Amniotic stem cell (primary cell): ENCODE measurements around the gene NTN5.
A peak's percentile ranks its signal among the peaks of the same experiment; 100 is the strongest.

Experiments used
- DNase-seq: peaks from one replicate; lab custom pipeline; 2025; lab: John Stamatoyannopoulos, UW

The NTN5 gene

GRCh38 chr19:48629599-48630295 is 43.1 kb downstream of the NTN5 start:
- DNase-seq = no peak

GRCh38 chr19:48629297-48629598 is 43.6 kb downstream of the NTN5 start:
- DNase-seq = no peak

DNA sequence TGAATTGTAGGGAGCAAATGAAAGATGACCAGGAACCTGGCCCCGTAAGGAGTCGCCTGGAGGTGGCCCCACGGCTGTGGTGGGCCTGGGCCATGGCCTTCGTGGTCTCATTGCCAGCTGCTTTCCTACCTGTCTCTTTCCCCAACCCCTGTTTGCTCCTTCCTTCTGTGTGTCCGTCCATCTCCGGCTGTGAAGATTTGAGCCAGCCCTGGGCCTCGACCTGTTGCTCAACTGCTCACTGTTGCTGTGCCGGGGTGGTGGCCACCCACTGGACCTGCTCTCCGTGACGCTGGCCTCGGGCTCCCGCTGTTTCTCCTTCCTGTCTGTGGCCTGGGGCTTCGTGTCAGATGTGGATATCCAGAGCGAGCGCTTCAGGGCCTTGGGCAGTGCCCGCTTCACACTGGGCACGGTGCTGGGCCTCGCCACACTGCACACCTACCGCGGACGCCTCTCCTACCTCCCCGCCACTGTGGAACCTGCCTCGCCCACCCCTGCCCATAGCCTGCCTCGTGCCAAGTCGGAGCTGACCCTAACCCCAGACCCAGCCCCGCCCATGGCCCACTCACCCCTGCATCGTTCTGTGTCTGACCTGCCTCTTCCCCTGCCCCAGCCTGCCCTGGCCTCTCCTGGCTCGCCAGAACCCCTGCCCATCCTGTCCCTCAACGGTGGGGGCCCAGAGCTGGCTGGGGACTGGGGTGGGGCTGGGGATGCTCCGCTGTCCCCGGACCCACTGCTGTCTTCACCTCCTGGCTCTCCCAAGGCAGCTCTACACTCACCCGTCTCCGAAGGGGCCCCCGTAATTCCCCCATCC is 44.1 kb downstream of the NTN5 start:
- no peak for DNase-seq

GRCh38 chr19:48627865-48628314 is 44.9 kb downstream of the NTN5 start:
- DNase-seq = no peak

- DNase-seq = no peak
Measured at GRCh38 chr19:48627201-48627864, 45.5 kb downstream of the NTN5 start.

DNA sequence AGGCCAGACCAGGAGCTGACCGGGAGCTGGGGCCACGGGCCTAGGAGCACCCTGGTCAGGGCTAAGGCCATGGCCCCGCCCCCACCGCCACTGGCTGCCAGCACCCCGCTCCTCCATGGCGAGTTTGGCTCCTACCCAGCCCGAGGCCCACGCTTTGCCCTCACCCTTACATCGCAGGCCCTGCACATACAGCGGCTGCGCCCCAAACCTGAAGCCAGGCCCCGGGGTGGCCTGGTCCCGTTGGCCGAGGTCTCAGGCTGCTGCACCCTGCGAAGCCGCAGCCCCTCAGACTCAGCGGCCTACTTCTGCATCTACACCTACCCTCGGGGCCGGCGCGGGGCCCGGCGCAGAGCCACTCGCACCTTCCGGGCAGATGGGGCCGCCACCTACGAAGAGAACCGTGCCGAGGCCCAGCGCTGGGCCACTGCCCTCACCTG is 46.9 kb downstream of the NTN5 start:
- DNase-seq = no peak

DNA sequence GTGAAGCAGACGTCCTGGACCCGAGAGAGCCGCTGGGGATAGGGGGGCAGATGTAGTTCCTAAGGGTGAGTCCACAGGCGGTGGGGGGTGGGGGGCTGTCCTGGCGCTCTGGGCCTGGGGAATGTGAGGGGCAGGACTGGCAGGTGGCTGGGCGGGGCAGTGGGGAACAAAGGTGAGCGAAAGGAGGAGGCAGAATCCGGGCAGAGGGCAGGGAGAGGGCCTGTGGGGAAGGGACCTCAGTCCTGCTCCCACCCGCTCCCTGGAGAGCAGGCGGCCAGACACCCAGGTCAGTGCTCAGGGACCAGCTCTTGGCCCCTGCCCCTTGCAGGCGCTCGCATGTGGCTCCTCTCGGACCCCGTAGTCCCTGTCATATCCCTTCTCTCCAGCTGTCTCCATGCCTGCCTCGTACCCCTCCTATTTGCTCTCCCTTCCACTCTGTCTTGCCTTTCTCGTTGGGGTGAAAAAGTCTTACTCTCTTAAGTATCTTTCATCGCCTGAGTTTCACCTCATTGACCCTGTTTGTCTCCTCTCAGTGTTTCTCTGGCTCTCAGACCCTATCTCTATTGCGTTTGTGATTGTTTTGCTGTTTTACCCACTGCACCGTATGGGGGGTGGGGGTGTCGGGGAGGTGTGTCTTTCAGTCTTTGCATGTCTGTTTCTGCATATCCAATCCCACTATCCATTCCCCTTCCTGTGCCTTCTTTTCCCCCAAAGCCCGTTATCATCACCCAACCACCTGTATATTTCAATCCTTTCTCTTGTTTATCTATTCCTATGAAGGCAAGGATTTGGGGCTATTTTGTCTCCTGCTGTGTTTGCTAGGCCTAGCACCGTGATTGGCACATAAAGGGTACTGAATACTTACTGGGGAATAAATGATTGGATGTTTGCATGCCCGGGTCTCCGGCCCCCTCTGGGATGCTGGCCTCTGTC is 47.8 kb downstream of the NTN5 start:
- no peak for DNase-seq

DNA sequence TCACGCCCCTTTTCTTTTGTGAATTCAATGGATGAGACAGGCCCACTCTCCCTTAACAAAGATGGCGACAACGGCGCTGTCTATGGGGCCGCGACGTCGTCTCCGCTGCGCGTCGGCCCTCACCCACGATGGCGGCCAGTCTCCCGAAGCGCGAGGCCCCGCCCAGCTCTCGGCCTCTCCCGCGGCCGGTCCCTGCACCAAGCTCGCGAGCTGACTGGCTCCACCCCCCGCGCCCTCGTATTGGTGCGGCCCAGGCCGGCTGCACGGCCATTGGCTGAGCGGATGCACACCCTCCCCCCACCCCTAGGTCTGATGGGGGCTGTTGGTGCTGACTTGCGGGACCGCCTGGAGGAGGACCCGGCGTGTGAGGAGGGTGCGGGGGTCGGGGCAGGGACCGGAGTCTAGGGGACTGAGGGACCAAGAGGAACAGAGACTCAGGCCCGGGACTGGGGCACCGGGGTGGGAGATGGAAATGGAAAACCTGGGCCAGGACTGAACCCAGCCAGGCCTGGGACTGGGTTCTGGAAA is 48.7 kb downstream of the NTN5 start:
- peak; percentile 97 for DNase-seq

DNA sequence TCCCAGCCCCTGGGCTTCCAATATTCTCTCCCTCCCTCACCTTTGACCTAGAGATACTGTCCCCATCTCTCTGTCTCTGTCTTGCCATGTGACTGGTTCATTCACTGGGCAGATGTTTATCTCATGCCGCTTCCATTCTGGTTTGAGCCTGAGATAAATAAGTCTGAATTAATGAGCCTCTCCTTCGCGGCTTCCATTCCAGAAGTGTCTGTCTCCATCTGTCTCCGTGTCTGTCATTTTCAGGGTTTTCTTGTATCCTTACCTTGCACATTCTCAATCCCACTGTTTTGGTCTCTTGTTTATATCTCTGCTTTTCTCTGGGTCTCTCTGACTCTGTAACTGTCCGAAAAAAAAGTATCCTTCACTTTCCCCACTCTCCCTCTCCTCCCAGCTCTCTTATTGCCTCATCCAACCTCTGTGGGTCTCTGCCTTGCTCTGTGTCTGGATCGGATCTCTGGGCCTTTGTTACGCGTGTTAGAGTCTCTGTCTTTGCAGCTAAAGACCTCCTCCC is 49.2 kb downstream of the NTN5 start:
- DNase-seq = no peak

GRCh38 chr19:48619692-48620585 is 52.9 kb downstream of the NTN5 start:
- DNase-seq = no peak

- peak; percentile 98 for DNase-seq
Measured at GRCh38 chr19:48618916-48619691, 53.7 kb downstream of the NTN5 start, which contains the start of the genes RPL18 and SPHK2. Gene RPL18, minus strand, starts transcription at chr19:48619178. Its CDS starts 35 bp downstream, at chr19:48619143. Gene SPHK2, plus strand, starts transcription at chr19:48619506. Its CDS starts 1,009 bp downstream, at chr19:48620515.

- DNase-seq = no peak
Measured at GRCh38 chr19:48618278-48618915, 54.4 kb downstream of the NTN5 start.

- DNase-seq = no peak
Measured at GRCh38 chr19:48617146-48617937, 55.5 kb downstream of the NTN5 start.

DNA sequence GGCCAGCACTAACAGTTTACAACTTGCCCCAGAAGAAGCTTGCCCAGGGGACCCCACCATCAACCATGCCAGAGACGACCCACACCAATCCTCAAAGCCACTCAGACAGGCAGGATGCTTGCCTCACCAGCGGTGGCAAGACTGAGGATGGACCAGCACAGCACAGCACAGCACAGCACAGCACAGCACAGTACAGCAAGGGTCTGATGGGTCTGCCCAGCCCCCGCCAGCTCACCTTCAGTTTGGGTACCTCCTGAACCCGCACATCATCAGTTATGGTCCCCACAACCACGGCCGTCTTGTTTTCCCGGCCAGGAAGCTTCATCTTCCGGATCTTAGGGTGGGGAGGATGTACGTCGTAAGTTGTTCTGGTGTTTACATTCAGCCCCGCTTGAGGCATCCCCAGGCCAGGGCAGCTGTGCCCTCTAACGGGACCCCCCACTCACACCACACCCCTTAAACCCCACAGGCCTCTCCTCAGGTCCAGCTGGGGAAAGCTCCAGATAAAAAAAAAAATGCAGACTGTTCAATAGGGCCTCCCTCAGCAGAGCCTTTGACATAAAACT is 56.2 kb downstream of the NTN5 start:
- no peak for DNase-seq

DNA sequence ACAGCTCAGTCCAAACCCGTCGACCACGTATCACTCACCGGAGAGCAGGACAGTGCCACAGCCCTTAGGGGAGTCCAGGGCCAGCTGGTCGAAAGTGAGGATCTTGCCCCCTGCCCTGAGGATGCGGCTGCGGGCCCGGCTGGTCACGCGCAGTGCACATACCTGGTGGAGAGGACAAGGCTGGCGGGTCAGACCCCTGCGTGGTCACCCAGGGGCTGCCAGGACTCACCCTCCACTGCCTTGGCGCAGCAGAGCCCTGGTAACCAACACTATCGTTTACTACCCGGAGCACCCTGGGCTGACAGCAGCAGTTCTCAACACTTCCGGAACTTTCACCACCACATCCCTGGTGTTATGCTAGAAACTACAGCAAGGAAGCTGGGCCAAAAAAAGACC is 56.8 kb downstream of the NTN5 start:
- DNase-seq = no peak

- no peak for DNase-seq
Measured at GRCh38 chr19:48615231-48616040, 57.4 kb downstream of the NTN5 start.
